GM19351 (cell line): Measurements from ENCODE around the gene CLRN3.

Experiments
- ATAC-seq: cut with Tn5 transposase; IDR thresholded peaks from one replicate; pipeline ENCODE4 v1.9.1; 2021; ENCODE audit warnings: mild to moderate bottlenecking, moderate library complexity; ENCODE audit not compliant: unreplicated experiment

CLRN3 gene

DNA sequence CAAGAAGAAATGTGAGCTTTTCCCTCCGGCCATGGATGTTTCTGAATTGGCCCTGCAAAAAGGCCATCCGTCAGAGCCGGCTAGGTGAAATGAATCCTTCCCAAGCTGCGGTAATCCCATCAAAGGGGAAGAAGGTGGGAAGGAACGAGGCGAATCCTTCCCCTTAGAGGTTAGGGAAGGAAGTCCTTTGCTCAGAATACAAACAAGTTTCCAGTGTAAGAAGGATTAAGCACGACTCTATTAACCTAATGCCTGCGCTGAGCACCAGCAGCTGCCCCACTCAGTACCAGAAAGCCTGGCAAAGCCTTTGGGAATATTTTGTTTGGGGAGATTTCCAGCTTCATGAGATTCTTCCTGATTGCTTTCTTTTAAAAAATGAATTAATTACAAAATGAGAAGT is 42.8 kb downstream of the CLRN3 start:
- no peak for ATAC-seq

GRCh38 chr10:127849224-127849623 is 43.5 kb downstream of the CLRN3 start:
- no peak for ATAC-seq

- no peak for ATAC-seq
Measured at GRCh38 chr10:127848226-127848625, 44.5 kb downstream of the CLRN3 start.

DNA sequence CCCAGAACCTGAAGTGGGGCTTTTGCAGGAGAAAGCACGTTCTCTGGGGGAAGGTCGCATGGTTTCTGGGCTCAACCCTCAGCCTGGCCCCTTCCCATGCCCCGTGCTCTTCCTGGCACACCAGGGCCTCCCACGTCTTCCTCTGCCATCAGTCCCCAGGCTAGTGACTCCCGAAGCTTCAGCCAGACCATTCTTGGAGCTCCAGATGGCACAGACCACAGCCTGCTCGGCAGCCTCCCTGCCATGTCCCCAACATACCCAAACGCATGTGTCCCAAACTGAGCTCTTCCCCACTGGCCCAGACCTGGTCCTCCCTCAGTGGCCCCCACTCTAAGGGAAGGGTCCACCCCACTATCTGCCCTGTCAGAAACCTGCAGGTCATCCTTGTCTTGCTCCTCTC is 47.0 kb downstream of the CLRN3 start:
- no peak for ATAC-seq

GRCh38 chr10:127840884-127841283 is 51.9 kb downstream of the CLRN3 start:
- ATAC-seq, result no peak

DNA sequence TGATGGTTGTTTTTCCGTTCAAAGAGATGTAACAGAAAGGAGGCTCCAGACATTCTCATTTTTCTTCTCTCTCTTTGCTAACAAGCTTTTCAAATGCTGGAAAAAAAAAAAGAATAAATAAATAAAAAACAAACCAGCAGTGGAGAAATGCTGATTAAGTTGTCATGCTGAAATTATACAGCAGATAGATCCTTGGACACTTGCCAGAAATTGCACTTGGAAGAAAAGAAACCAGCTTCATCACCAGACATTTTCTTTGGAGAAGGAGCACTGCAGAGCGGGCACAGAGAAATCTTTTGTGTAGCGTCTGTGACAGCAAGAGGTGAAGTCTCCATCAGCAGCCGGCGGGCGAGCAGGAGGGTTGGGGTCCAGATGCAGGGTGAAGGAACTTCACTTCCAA is 55.8 kb downstream of the CLRN3 start:
- ATAC-seq, result no peak

- ATAC-seq, result no peak
Measured at GRCh38 chr10:127836176-127836575, 56.6 kb downstream of the CLRN3 start.

GRCh38 chr10:127834791-127835190 is 58.0 kb downstream of the CLRN3 start:
- ATAC-seq, result no peak

- no peak for ATAC-seq
Measured at GRCh38 chr10:127834221-127834620, 58.5 kb downstream of the CLRN3 start.

GRCh38 chr10:127833804-127834203 is 58.9 kb downstream of the CLRN3 start:
- no peak for ATAC-seq

DNA sequence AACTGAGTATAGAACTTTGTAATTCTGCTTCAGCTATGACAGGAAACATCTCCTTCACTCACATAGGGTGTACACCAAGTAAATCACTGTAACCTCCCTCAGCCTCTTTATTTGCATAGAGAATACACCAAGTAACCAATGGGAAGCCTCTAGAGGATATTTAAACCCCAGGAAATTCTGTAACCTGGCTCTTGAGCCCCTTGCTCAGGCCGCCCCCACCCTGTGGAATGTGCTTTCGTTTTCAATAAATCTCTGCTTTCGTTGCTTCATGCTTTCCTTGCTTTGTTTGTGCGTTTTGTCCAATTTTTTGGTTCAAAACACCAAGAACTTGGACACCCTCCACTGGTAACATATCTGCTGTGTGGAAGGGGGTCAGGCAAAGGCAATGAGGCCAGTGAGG is 60.2 kb downstream of the CLRN3 start:
- no peak for ATAC-seq

DNA sequence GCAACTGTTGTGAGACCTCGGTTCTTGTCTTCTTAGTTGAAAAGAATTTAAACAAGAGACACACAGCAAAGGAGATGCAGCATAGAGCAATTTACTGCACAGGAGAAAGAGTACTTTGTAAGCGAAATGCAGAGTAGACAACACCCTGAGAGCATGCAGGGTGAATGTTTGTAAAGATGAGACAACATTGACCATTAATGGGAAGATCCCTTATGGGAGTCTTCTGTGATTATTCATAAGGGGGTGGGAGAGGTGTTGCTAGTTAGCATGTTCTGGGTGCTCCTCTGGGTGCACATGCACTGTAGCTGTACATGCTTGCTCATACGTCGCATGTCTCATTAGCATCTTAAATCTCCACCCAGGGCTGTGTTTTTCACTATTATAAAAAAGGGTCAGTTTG is 62.3 kb downstream of the CLRN3 start:
- no peak for ATAC-seq
